NOMO-1 treated with dmso at 0.1 percent for 144 hours (cell line): ENCODE measurements around the gene AKT2.

Experiments
- DNase-seq: peaks from one replicate; lab custom pipeline; 2025; ENCODE audit not compliant: unreplicated experiment; lab: John Stamatoyannopoulos, UW

Gene AKT2

GRCh38 chr19:40274585-40275544 lies 10.3 kb downstream of the AKT2 start:
- DNase-seq: no peak

DNA sequence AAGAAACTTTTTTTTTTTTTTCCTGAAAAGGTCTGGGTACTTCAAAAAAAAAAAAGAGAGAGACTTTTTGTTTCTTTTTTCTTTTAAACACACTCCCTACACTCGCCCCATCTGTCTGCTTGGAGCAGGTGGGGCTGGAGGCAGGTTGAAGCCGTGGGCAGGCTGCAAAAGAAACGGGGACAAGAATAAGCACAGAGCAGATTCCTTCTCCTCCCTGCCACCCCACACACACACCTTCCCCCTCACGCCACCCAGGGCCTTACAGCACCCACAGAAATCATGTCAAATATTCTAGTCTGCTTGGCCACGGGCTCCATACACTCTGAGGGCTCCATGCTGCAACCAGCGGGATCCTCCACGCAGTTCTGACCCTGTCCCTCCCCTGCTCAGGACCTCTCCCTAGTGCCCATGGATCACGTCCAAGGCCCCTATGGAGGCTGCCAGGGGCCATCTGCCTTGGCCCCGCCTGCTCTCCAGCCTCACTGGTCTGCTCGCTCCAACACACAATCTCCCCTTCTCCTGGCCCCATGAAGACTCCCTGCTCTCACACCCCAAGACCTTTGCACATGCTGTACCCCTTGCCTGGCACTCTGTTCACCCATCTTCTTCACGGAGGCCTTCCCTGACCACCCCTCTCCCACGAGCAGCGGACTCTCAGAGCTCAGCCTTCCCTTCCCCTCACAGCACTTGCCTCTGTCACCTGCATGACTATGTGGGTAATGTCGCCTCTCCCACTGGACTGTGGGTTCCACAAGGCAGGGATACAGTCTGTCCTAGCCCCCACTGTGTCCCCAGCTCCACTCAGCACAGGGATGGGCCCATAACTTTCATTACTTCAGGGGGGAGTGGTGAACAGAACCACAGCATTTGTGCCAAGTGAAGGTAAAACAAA lies 11.4 kb downstream of the AKT2 start:
- no peak for DNase-seq

DNA sequence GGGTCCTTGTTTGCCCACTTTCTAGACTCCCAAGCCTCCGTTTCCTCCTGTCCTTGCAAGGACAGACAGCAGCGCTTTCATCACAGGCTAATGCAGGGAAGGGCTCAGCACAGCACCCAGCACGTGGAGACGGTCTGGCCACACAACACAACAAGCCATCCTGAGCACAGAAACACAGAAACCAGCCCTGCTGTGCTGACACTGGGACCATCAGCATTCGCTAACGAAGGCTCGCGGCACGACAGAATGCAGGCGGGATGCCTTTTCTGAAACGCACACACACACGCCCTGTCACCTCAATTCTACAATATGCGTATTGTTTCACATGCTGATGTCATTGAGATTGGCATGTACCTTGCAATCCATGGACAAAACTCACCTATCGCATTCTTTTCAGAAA lies 12.9 kb downstream of the AKT2 start:
- no peak for DNase-seq

DNA sequence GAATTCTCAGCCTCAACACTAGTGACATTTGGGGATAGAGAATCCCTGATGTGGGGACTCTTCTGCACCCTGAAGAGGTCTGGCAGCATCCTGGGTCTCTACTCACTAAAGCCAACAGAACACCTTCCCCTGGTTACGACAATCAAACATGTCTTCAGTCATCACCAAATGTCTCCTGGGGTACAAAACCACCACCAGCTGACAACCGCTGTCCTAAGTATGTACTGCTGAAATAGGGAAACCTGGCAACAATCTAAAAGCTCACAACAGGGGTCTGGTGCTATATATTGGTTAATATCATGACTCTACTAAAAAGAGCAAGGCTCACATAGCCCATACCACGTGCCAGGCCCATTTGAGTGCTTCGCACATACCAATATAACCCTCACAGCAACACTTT lies 13.4 kb downstream of the AKT2 start:
- DNase-seq: no peak

- no peak for DNase-seq
These were observed 14.6 kb downstream of the AKT2 start for GRCh38 chr19:40270362-40271089.

GRCh38 chr19:40269216-40269940 lies 15.8 kb downstream of the AKT2 start:
- no peak for DNase-seq

GRCh38 chr19:40267601-40267997 lies 17.5 kb downstream of the AKT2 start:
- no peak for DNase-seq

GRCh38 chr19:40266912-40267600 lies 18.1 kb downstream of the AKT2 start:
- no peak for DNase-seq

- DNase-seq: no peak
These were observed 19.0 kb downstream of the AKT2 start for GRCh38 chr19:40266119-40266518.

- no peak for DNase-seq
These were observed 19.4 kb downstream of the AKT2 start for GRCh38 chr19:40265763-40266099.

DNA sequence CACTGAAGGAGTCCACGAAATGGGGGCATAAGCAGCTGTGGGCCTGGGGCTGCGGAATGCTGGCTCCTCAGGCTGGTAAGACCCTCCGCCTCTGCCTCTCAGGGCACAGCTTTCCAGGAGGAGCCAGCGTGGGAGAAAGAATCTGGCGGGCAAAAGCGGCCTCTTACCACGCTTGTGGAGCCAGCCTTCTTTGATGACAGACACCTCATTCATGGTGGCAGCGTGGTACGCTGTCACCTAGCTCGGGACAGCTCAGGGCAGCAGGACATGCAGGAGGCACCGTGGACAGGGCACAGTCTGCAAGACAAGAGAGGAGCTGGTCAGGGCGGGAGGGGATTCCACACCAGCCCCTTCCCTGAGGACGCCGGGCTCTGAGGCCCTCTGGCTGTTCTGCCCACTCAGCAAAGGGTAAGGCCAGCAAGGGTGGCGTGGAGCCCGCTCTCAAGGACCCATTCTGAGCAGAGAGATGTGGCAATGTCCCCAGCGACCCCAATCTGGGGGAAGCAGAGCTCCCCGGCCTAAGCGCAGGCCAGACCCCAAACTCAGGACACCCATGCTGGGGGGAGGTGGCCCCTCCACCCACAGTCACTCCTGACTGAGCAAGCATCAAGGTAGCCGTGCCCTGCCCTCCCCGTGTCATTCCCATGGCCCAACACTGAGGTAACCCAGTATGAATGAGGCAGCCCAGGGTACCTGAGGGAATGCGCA lies 19.9 kb downstream of the AKT2 start:
- DNase-seq: no peak

GRCh38 chr19:40264314-40265054 lies 20.7 kb downstream of the AKT2 start:
- no peak for DNase-seq

DNA sequence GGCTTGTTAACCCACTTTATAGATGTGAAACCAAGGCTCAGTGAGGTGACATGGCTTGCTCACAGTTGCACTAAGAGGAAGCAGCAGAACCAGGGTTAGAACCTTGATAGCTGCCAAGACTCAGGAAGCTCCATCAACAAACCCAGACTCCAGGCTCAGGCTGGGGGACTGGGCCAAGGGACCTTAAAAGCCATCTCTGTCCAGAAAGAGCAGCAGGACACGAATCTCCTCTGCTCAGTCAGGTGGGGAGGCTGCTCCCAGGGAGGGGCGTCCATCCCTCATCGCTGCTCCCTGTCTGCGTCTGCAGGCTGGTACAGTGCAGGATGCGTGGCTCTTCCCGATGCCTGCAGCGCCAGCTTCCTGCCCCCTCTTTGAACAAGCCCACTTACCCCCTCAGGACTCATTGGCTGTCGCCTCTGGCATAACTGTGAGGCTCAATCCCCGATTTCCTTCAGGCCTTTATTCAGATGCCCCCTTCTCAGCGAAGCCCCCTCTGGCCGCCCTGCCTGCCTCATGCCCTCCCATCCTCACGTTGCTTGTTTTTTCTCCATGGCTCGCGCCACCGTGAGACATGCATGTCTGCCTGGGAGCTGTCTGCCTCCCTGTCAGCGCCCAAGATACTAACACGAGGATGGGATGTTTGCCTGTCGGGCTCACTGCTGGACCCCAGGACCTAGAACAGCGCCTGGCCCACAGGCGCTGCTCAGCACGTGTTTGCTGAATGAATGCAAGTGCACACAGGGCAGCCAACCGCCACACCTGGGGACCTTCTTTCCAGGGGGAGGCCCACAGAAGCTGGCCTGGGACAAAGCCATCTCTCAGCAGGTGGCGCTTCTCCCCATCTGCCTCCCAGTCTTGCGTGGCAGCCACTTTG lies 21.5 kb downstream of the AKT2 start:
- DNase-seq: no peak

GRCh38 chr19:40262422-40262821 lies 22.7 kb downstream of the AKT2 start:
- no peak for DNase-seq

DNA sequence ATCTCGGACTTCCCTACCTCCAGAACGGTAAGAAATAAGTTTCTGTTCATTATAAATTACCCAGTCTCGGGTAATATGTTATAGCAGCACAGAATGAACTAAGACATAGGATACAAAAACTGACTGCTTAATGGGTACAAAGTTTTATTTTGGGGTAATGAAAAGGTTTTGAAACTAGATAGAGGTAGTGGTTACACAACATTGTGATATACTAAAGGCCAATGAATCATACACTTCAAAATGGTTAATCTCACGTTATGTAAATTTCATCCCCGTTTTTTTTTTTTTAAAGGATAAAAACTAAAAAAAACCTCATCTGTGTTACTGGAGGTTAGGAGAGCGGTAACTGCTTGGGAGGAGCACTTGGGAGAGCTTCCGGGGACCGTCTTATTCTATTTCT lies 23.5 kb downstream of the AKT2 start:
- no peak for DNase-seq

DNA sequence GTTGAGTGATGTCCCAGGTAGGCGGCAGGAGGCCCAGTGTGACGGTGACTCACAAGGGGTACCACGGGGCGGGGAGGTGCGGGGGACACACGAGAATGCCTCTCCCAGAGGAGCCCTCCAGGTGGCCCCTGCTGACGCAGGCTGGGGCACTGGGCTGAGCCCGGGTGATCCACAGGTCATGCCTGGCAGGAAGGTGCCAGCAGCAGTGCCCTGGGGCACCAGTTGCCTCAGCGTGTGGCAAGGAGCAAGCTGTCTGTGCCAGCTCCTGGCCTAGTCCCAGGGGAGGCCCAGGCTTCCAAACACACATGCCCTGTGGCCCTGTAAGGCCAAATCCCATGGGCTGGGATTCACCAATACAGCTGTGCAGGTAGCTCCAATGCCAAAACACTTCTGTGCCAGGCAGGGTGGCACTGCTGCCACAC lies 28.0 kb downstream of the AKT2 start:
- DNase-seq: no peak

DNA sequence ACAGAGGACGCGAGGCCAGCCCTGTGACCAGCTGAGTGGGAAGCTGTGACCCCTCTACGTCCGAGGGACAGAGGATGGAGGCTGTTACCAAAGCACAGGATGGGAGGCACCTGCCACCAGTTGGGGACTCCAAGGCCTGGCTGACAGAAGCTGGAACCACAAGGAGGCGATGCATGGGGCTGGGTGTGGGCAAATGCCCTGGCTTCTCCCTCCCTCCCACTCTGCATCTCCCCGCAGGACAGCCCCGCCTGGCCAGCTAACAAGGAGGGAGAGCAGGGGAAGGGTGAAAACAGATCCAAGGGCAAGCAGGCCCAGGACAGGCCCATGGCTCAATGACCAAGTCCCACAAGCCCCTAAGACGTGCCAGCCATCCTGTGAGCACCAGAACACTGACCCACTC lies 28.6 kb downstream of the AKT2 start:
- DNase-seq: no peak
